OCI-LY3 (cell line): ENCODE measurements around the gene LRRC8E.

Experiments used
- CTCF ChIP-seq: fragments of 200-600, 300-600 bp; sonication (generic); IDR thresholded peaks from 2 replicates; pipeline ENCODE4 v1.5.1; 2014; ENCODE audit warnings: antibody characterized with exemption, low read length, low read depth
- EZH2phosphoT487 ChIP-seq: fragments of 200-600 bp; shearing (Covaris generic); IDR thresholded peaks from 2 replicates; pipeline ENCODE4 v1.6.1; 2018; ENCODE audit warnings: antibody characterized with exemption, mixed run types, low read depth

- no peak for TF ChIP-seq CTCF
- no peak for TF ChIP-seq EZH2phosphoT487
These were observed 32.4 kb downstream of the LRRC8E start for GRCh38 chr19:7920519-7921301.
